GM21825 (cell line): ENCODE measurements around the gene FBRSL1.

Experiments used
- ATAC-seq: cut with Tn5 transposase; IDR thresholded peaks from one replicate; pipeline ENCODE4 v1.9.1; 2021; ENCODE audit warnings: mild to moderate bottlenecking, moderate library complexity; ENCODE audit not compliant: unreplicated experiment

FBRSL1 gene

DNA sequence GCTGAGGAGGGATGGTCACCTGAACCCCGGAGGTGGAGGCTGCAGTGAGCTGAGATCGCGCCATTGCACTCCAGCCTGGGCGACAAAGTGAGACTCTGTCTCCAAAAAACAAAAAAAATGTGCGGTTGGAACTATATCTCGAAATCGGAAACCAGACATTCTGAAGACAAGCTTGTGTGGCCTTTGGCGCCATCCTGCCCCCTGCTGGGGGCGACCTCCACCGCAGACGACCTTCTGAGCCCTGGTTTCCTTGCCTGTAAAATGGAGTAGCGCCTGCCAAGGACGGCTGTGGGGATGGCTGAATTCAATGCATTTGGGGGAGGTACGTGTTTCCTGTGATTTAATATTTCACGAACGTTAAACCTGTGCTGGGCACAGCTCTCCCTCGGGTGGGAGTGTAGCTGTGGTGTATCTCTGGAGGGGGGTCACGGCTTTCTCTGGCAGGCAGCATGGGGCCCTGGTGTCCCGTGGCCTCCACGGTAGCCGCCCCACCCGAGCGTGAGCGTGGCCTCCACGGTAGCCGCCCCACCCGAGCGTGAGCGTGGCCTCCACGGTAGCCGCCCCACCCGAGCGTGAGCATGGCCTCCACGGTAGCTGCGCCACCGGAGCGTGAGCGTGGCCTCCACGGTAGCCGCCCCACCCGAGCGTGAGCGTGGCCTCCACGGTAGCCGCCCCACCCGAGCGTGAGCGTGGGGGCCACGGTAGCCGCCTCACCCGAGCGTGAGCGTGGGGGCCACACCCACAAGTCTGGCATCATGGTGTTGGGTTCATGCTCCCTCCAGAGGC is 65.1 kb downstream of the FBRSL1 start:
- ATAC-seq, result no peak

DNA sequence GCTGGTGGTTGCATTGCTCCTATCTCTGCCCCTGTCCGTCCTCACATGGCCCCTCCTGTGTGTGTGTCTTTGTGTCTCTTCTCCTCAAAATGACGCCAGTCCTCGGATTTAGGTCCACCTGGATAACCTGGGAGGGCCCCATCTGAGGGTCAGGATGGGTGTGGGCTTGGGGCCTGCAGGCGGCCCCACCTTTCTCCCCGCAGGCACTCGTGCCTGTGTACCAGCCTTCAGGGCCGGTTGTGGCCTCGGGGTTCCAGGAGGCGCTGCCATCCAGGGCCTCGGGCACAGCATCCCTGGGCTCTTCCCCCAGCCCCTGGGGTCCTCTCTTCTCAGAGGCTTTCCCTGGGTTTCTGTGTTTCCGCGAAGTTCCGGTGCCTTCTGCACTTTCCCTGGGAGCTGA is 65.7 kb downstream of the FBRSL1 start:
- no peak for ATAC-seq

- ATAC-seq, result no peak
These were observed 66.3 kb downstream of the FBRSL1 start for GRCh38 chr12:132556216-132556615.

DNA sequence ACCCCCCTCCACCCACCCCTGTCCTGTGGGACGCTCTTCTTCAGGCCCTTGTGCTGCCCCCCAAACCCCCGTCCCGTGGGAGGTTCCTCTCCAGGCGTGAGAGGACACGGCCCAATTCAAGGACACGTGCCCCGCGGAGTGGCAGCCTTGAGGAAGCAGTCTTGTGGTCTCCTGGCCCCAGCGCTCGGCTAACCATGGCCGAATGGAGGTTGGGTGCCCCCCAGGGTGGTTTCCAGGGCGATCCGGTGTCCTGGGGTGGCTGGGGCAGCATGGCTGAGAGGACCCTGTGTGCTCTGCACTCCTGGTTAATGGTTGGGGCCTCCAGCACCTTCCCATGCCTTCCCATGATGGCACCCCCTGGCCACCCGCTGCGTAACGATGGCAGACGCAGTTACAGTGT is 66.8 kb downstream of the FBRSL1 start:
- ATAC-seq, result no peak

GRCh38 chr12:132557291-132558015 is 67.5 kb downstream of the FBRSL1 start:
- no peak for ATAC-seq

GRCh38 chr12:132558042-132558856 is 68.3 kb downstream of the FBRSL1 start:
- ATAC-seq, result no peak

DNA sequence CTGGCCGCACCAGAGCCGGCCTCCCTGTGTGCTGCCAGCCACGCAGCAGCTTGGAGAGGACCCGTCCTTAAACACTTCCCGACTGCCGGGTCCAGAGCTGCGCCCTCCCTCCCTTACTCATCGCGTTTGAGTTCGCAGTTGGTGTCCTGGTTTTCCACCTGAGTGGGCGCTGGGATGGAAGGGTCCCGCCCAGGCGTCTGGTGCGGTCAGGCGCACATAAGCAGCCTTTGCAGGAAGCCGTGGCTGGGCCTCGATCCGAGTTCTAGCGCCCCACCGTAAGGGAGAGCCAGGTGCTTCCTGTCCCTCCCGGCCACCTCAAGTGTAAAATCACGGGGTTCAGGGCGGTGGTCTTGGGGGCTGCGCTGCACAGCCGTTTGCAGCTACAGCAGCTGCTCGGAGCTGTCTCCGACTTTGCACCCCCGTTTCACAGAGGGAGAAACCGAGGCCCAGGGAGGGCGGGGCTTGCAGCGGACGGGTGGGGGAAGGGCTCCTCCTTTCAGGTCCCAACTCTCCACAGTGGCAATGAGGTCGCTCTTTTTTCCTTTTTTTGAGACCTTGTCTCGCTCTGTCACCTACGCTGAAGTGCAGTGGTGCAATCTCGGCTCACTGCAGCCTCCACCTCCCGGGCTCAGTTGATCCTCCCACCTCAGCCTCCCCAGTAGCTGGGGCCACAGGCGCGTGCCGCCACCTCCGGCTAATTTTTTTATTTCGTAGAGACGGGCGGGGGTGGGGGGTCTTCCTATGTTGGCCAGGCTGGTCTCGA is 69.1 kb downstream of the FBRSL1 start:
- no peak for ATAC-seq

GRCh38 chr12:132559652-132560363 is 69.9 kb downstream of the FBRSL1 start:
- no peak for ATAC-seq

- ATAC-seq, result no peak
These were observed 70.3 kb downstream of the FBRSL1 start for GRCh38 chr12:132560364-132560613.

- ATAC-seq, result no peak
These were observed 70.9 kb downstream of the FBRSL1 start for GRCh38 chr12:132560614-132561426.
